K562 (cell line): ENCODE measurements around the gene FRMD4B. TPM values are rescaled to one million over a fixed set of nuclear protein-coding genes. Genes with fewer than 3 reads are reported as not detected.

ENCODE experiments used
- ATAC-seq: fragments of 200-7000 bp; cut with Tn5 transposase; 3 replicates; pipeline ENCODE4 v1.9.1; 2020; ENCODE audit warnings: moderate library complexity
- BruUV-seq: library from RNA; stranded (reverse); fragments of 400-500 nt; replicated peaks from 2 replicates; lab custom pipeline; 2021; lab: Mats Ljungman, UMichigan
- CTCF ChIA-PET: fragments of 300-600 bp; formaldehyde crosslinking; extraction: SDS; loops from one replicate; lab custom pipeline; 2021; ENCODE audit warnings: low intra/inter-chr PET ratio; lab: Yijun Ruan, JAX
- POLR2A ChIA-PET: fragments of 300-600, 350-650 bp; sonication (Branson Sonifier 250); formaldehyde crosslinking; extraction: SDS; loops from one replicate; lab custom pipeline; 2021; ENCODE audit warnings: antibody characterized with exemption, inconsistent platforms; lab: Yijun Ruan, JAX
- DNase-seq, 4 experiments: peaks; one replicate each; pipeline versions ENCODE4 v3.0.0 to v3.0.0-alpha.2; 2011 to 2018; ENCODE audit warnings: low spot score in 3 of 4, mixed read lengths in 3 of 4; ENCODE audit errors: extremely low read depth in 1 of 4
- FAIRE-seq: peaks from 2 replicates; lab custom pipeline; 2011; peaks lifted over from hg19 to GRCh38; lab: Jason Lieb, UNC
- H2AFZ ChIP-seq: 2 replicates; pipeline ENCODE4 v1.6.0; 2011; ENCODE audit warnings: low read depth, low read length, control low read depth, inconsistent platforms
- H3K27ac ChIP-seq: fragments of 200-600 bp; 3 replicates; pipeline ENCODE4 v1.8.0; 2011; ENCODE audit warnings: low read depth, mild to moderate bottlenecking, control low read depth, inconsistent platforms, low read length, moderate library complexity, mixed read lengths; ENCODE audit errors: extremely low read depth
- H3K27me3 ChIP-seq, 2 experiments: fragments of 300-600 bp in 1 of 2; 2 replicates in 1 of 2; 3 replicates in 1 of 2; pipeline versions ENCODE4 v1.6.0 to v1.8.0; 2011; ENCODE audit warnings: inconsistent platforms in 2 of 2, low read length in 2 of 2, mild to moderate bottlenecking in 1 of 2, mixed read lengths in 1 of 2, moderate library complexity in 1 of 2; ENCODE audit not compliant: control insufficient read depth in 2 of 2, insufficient read depth in 2 of 2
- H3K36me3 ChIP-seq: fragments of 300-600 bp; 3 replicates; pipeline ENCODE4 v1.8.0; 2011; ENCODE audit warnings: mild to moderate bottlenecking, low read length, inconsistent platforms; ENCODE audit not compliant: control insufficient read depth, insufficient read depth
- H3K4me1 ChIP-seq, 2 experiments: fragments of 200-600 bp in 1 of 2; replicated peaks in 1 of 2; 2 replicates in 1 of 2; 3 replicates in 1 of 2; pipeline versions ENCODE4 v1.5.1 to v1.8.0; 2011; ENCODE audit warnings: inconsistent platforms in 2 of 2, low read length in 2 of 2, mild to moderate bottlenecking in 1 of 2, mixed read lengths in 1 of 2, moderate library complexity in 1 of 2; ENCODE audit not compliant: control insufficient read depth in 2 of 2, insufficient read depth in 2 of 2
- H3K4me2 ChIP-seq: 2 replicates; pipeline ENCODE4 v1.6.1; 2011; ENCODE audit warnings: low read length, control low read depth, inconsistent platforms, mixed read lengths; ENCODE audit not compliant: insufficient read depth
- H3K4me3 ChIP-seq: fragments of 200-600 bp; sonication (generic), shearing (Covaris generic); 2 replicates; pipeline ENCODE4 v1.5.1; 2016; ENCODE audit warnings: control low read depth, inconsistent platforms
- H3K79me2 ChIP-seq: fragments of 200-600 bp; 3 replicates; pipeline ENCODE4 v1.8.0; 2011; ENCODE audit warnings: low read length, inconsistent platforms; ENCODE audit not compliant: control insufficient read depth, insufficient read depth
- H3K9ac ChIP-seq, 2 experiments: 2 replicates each; pipeline versions ENCODE4 v1.6.0 to v1.6.1; 2011; ENCODE audit warnings: low read depth in 2 of 2, low read length in 2 of 2, control low read depth in 1 of 2, inconsistent platforms in 1 of 2, mild to moderate bottlenecking in 1 of 2, mixed read lengths in 1 of 2; ENCODE audit not compliant: insufficient read depth in 1 of 2
- H3K9me1 ChIP-seq: one replicate; pipeline ENCODE4 v1.6.0; 2011; ENCODE audit warnings: inconsistent platforms, mild to moderate bottlenecking, low read length, moderate library complexity; ENCODE audit not compliant: control insufficient read depth, insufficient read depth
- H3K9me3 ChIP-seq: replicated peaks from 2 replicates; pipeline ENCODE4 v1.5.1; 2011; ENCODE audit warnings: low read depth, low read length, inconsistent platforms; ENCODE audit not compliant: control insufficient read depth, insufficient read depth
- H4K20me1 ChIP-seq: replicated peaks from 2 replicates; pipeline ENCODE4 v1.6.1; 2011; ENCODE audit warnings: low read length, inconsistent platforms, mixed read lengths; ENCODE audit not compliant: control insufficient read depth, insufficient read depth
- CTCFL ChIP-seq: IDR thresholded peaks from 2 replicates; pipeline ENCODE4 v1.6.1; 2011; ENCODE audit warnings: borderline replicate concordance, low read depth, mild to moderate bottlenecking, moderate library complexity, low read length; ENCODE audit not compliant: insufficient read depth, poor library complexity, severe bottlenecking
- E4F1 ChIP-seq: fragments of 250-450 bp; sonication (Bioruptor Pico); IDR thresholded peaks from 2 replicates; pipeline ENCODE4 v1.5.0; 2021; ENCODE audit warnings: mild to moderate bottlenecking, borderline replicate concordance
- ELK3 ChIP-seq: fragments of 450-650 bp; formaldehyde crosslinking; IDR thresholded peaks from 2 replicates; pipeline ENCODE4 v1.4.0; 2020; ENCODE audit warnings: mild to moderate bottlenecking
- ESRRB ChIP-seq: fragments of 250-450 bp; sonication (Bioruptor Pico); IDR thresholded peaks from 2 replicates; pipeline ENCODE4 v1.5.0; 2020; ENCODE audit warnings: mild to moderate bottlenecking, moderate library complexity, borderline replicate concordance
- PCBP2 ChIP-seq: fragments of 200-400 bp; formaldehyde crosslinking; IDR thresholded peaks from 2 replicates; pipeline ENCODE4 v1.6.1; 2018; ENCODE audit warnings: low read length, low read depth, mild to moderate bottlenecking, moderate library complexity; ENCODE audit not compliant: poor library complexity, severe bottlenecking
- RCOR1 ChIP-seq, 2 experiments: IDR thresholded peaks; 2 replicates each; pipeline ENCODE4 v1.6.1; 2012; ENCODE audit warnings: low read depth in 2 of 2, low read length in 2 of 2, borderline replicate concordance in 1 of 2, improper control_type of control experiment in 1 of 2
- SLC30A9 ChIP-seq: fragments of 250-450 bp; sonication (Bioruptor Pico); IDR thresholded peaks from 2 replicates; pipeline ENCODE4 v1.8.0; 2022; ENCODE audit warnings: mild to moderate bottlenecking, moderate library complexity
- WHSC1 ChIP-seq: IDR thresholded peaks from one replicate; pipeline ENCODE4 v1.6.1; 2012; ENCODE audit warnings: low read length, control low read depth, inconsistent platforms
- ZNF143 ChIP-seq: sonication (generic); formaldehyde crosslinking; IDR thresholded peaks from 2 replicates; pipeline ENCODE4 v1.9.0; 2022; ENCODE audit warnings: mild to moderate bottlenecking, missing genetic modification reagents
- ZNF830 ChIP-seq: fragments of 250-450 bp; sonication (Bioruptor Pico); IDR thresholded peaks from 2 replicates; pipeline ENCODE4 v1.5.0; 2021; ENCODE audit warnings: mild to moderate bottlenecking
- WGBS: fragments of 100-300 bp; shearing (Covaris generic); methylation state at CpG from one replicate; pipeline ENCODE4 v1.1.6; 2016; ENCODE audit warnings: low coverage, mixed read lengths; ENCODE audit not compliant: insufficient coverage; ENCODE audit errors: missing lambda C conversion rate; 5-methylcytosine and 5-hydroxymethylcytosine counted together
- in situ Hi-C: fragments of 300-500 bp; cut with MboI; formaldehyde crosslinking; loops from 4 replicates; pipeline ENCODE4 v1.15.0; 2018; ENCODE audit warnings: inconsistent platforms, mixed read lengths
- intact Hi-C: fragments of 100-400 bp; cut with micrococcal nuclease; formaldehyde crosslinking; loops from 2 replicates; pipeline ENCODE4 v1.14.2; 2022
- polyA plus RNA-seq, 8 experiments: library from polyadenylated mRNA; depleted of rRNA in 4 of 8; stranded (reverse) in 5 of 8; unstranded in 3 of 8; fragments of >200 nt; fragmentation: Nextera tagmentation in 2 of 8; fragmentation: Illumina TruSeq in 1 of 8; extraction: Ambion mirVana in 2 of 8; extraction: Trizol in 1 of 8; gene quantifications; 2 replicates each; pipeline versions ENCODE4 v1.2.1 to v1.2.3, GENCODE V29; 2011 to 2014; ENCODE audit warnings: inconsistent platforms in 1 of 8, missing spikeins in 1 of 8
- total RNA-seq, 7 experiments: library from RNA; depleted of rRNA in 6 of 7; stranded (reverse); fragments of >200 nt in 6 of 7; fragmentation: Illumina TruSeq in 2 of 7; extraction: Trizol in 2 of 7; gene quantifications; 2 replicates each; pipeline versions ENCODE4 v1.2.1 to v1.2.3, GENCODE V29; 2011 to 2021; ENCODE audit warnings: low replicate concordance in 1 of 7

The FRMD4B gene
- total and polyA plus RNA-seq, 9 of the 15 experiments (the other 6 are each of a cell fraction or from before 2014, with no cell fraction given), result 0.03 to 0.09 (median 0.04) TPM; not detected in 3

- FAIRE-seq, result no peak
- Histone ChIP-seq H3K9me3 (no peaks in the 10 kb centered on the region), H3K27ac (no peak overlapping the region), H3K4me3 (no peak overlapping the region), H3K9ac (no peak overlapping the region), H3K9me1 (no peaks in the 10 kb centered on the region), H3K27me3 (peaks cover 0 to 4% of the 10 kb centered on the region in 2 experiments; a peak in 2 of 5 replicates), H3K4me2 (no peak overlapping the region), H2AFZ (no peak overlapping the region), H3K4me1 (no peaks in the 10 kb centered on the region), H3K36me3 (no peaks in the 10 kb centered on the region), H3K79me2 (no peaks in the 10 kb centered on the region), H4K20me1 (no peaks in the 10 kb centered on the region)
- in situ Hi-C loops, result no loop called here
- no peak for DNase-seq
- intact Hi-C loops, result no loop called here
- WGBS, result 0% methylated on average over 1 of the region's 1 CpG
- CTCF ChIA-PET, result no interaction called here
- ATAC-seq, result no peak
- BruUV-seq, result no TSS peak
- POLR2A ChIA-PET, result interaction anchor here (0.9 kb wide), 1 partner anchor 14 kb away, joined by 3 read pairs; no protein-coding TSS in a partner anchor
- TF ChIP-seq ESRRB (CRISPR knock-in tag), result no peak
- TF ChIP-seq ELK3 (CRISPR knock-in tag), result no peak
- TF ChIP-seq WHSC1, result no peak
- TF ChIP-seq SLC30A9 (CRISPR knock-in tag), result no peak
- TF ChIP-seq PCBP2, result no peak
- no peak for TF ChIP-seq E4F1 (CRISPR knock-in tag)
- TF ChIP-seq ZNF143 (CRISPR knock-in tag), result no peak
- TF ChIP-seq ZNF830 (CRISPR knock-in tag), result no peak
- TF ChIP-seq CTCFL, result no peak
- TF ChIP-seq RCOR1 (IDR thresholded peaks at IDR 0.05; ENCODE audit: borderline replicate concordance in 1 of 2, low read depth in 2 of 2, low read length in 2 of 2), result no peak
These were observed 159.8 kb downstream of the FRMD4B start for GRCh38 chr3:69226071-69226470.
